Kidney glomerular epithelial cell (primary cell): Measurements from ENCODE around the gene PTMS.

Source experiments
- DNase-seq: peaks from one replicate; lab custom pipeline; 2025; lab: John Stamatoyannopoulos, UW

Gene PTMS

GRCh38 chr12:6788972-6789924, 23.1 kb downstream of the PTMS start, which contains the start of gene CD4:
CD4 (plus strand) TSS chr12:6789528; CDS start chr12:6800139, 10,611 bp downstream.
- DNase-seq = no peak

DNA sequence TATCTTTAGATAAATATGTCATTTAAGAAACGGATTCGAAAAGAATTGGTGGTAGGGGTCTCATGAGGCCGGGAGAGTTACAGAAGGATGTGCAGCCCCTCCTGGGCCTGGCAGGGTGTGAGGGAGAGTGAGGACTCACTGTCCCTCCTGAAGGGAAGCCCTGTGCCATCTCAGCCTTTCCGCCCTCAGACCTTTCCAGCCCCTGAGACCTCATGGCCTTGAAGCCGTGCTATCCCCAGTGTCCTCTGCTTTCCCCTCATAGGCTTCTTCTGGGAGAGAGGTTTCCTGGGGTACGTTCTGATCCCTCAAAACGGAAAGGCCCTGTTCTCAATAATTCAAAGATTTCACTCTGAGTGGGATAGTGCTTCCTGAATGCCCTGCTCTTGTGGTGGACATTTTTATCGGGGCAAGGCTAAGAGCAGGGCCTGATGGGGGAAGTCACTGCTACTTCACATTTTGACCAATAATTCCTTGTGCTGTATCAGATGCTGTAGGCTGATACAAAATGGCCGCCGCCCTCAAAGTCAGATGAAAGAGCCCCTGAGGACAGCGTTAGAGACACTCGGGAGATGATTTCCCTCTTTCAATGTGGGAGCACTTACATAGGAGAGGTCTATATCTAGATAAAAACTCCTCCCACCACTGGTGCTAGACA, 24.5 kb downstream of the PTMS start:
- DNase-seq = no peak

GRCh38 chr12:6791931-6792520, 25.9 kb downstream of the PTMS start:
- DNase-seq = no peak

GRCh38 chr12:6792522-6793201, 26.5 kb downstream of the PTMS start:
- no peak for DNase-seq

GRCh38 chr12:6795088-6795487, 28.9 kb downstream of the PTMS start:
- no peak for DNase-seq

DNA sequence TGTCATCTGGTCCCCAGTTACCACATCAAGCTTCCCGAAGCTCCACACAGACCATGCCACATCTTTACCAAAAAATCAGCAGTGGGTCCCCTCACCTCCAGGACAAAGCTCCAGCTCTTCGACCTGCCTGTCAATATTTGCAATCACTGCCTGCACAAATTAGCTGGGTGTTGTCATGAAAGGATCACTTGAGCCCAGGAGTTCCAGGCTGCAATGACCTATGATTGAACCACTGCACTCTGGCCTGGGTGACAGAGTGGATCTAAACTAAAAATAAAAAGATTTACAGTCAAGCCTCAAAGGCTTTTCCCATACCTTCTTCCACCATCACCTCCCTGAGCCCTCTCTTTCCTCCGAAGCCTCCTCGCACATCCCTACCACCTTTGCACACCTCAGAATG, 30.4 kb downstream of the PTMS start:
- no peak for DNase-seq

DNA sequence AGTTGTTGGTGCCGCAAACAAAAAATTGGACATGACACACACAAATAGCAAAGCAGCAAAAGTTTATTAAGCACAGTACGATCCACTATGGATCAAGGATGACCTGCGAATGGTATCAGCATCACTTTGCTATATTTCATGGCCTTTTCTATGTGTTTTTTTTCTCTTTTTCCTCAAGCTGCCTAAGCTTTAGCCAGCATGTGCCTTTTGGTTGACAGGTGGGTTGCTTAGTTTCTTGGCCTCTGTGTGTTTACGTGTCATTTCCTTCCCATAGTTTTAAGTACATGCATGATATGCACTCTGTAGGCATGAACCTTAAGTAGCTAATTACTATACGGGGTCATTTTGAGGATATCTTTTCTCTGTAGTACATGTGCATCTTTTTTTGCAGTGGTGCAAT, 33.0 kb downstream of the PTMS start:
- no peak for DNase-seq

DNA sequence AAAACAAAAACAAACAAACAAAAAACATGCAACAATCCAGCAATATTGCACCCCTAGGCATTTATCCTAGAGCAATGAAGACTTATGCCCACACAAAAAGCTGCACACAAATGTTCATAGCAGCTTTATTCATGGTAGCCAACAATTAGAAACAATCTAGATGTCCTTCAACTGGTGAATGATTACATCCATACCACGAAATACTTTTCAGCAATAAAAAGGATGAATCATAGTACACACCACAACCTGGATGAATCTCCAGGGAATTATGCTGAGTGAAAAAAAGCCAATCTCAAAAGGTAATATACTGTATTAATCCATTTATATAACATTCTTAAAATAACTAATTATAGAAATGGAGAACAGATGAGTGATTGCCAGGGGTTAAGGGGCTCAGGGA, 41.0 kb downstream of the PTMS start:
- DNase-seq = no peak

DNA sequence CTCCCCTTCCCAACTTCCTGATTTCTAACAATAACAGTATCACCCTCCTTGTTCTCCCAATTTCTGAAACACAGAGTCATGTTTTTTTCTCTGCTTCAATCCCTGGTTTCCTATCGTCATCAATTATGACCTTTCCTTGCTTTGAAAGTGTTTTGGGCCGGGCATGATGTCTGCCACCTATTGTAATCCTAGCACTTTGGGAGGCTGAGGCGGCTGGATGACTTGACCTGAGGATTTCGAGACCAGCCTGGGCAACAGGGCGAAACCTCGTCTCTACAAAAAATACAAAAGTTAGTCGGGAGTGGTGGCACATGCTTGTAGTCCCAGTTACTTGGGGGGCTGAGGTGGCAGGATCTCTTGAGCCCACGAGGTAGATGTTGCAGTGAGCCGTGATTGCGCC, 42.9 kb downstream of the PTMS start:
- no peak for DNase-seq

DNA sequence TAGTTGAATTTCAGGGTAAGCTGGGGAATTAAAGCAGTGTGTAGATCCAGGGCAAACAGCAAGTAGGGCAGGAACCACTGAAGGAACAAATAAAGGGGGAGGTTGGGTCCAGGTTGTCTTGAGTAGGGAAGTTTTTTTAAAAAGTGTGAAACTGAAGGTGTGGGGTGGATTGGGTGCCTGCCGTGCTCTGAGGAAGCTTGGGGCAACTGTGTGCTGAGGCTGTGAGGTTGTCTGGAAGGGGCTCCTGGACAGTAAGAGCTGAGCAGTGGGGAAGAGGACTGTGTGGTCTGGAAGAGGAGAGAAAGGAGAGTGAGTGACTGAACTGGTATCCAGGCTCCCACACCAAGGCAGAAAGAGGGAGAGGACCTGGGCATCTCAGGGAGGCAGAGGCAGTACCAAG, 44.6 kb downstream of the PTMS start:
- DNase-seq = no peak

DNA sequence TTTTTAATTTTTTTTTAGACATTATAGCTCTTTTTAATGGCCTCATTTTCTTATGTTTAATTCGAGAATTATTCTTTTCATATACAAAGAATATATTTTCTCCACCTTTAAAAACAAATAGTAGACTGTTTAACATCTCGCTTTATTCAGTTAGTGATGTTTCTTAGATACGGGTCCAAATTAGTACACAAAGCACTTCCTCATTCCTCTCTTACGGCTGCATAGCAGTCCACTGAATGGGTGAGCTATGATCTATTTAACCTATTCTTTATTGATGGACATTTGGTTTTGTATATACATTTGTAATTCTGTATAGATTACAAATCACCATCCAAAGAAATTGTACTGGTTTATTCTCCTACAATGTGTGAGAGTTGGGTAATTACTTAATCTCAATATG, 47.2 kb downstream of the PTMS start:
- DNase-seq = no peak

DNA sequence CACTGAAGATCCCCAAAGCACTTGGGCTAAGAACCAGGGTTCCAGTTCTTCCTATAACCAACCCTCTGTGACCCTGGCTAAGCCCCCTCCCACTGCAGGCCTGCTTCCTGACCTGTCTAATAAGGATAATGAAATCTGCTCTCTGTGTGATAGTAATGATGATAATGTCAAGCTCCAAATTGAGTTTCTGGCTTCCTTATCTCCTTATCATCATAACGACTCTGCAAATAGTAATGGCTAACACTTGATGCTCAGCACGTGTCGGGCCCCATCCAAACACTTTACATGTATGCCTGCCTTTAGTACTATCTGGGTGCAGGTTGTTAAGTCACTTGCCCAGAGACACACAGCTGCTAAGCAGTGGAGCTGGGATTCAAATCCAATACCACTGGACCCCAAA, 50.4 kb downstream of the PTMS start:
- no peak for DNase-seq

DNA sequence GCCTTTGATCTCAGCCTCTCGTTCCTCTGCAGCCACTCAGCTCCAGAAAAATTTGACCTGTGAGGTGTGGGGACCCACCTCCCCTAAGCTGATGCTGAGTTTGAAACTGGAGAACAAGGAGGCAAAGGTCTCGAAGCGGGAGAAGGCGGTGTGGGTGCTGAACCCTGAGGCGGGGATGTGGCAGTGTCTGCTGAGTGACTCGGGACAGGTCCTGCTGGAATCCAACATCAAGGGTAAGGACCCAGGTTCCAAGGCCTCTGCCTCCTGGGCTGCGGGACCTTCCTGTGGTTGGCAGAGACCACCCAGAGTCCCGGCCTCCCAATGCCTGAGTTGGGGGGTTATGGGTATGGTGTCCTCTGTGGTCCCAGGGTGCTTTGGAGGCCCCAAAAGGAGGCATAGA, 50.9 kb downstream of the PTMS start:
- DNase-seq = no peak

DNA sequence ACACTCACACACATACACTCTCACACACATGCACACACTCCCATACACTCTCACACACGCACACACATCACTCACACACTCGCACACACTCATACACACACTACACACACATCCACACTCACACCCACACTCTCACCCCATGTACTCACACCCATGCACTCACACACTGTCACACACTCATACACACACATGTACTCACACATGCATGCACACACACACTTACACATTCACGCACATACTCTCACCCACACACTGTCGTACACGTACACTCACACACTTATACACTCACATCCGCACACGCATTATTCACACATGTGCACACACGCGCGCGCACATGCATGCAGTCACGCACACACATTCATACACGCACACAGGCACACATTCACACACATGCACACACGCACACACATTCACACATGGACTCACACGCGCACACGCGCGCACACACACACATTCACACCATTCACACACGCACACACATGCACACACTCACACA, 51.5 kb downstream of the PTMS start:
- no peak for DNase-seq

GRCh38 chr12:6818222-6818621, 52.1 kb downstream of the PTMS start:
- no peak for DNase-seq

- no peak for DNase-seq
Measured at GRCh38 chr12:6818645-6819044, 52.5 kb downstream of the PTMS start.

GRCh38 chr12:6819106-6820030, 53.2 kb downstream of the PTMS start:
- DNase-seq = no peak

GRCh38 chr12:6820166-6820565, 54.0 kb downstream of the PTMS start:
- no peak for DNase-seq
